Brain microvascular endothelial cell (primary cell): ENCODE data around the gene ABCA5.

Experiments used
- DNase-seq: peaks from one replicate; pipeline ENCODE4 v3.0.0-alpha.2; 2020
- H3K27ac ChIP-seq: fragments of 250-450 bp; sonication (Bioruptor Pico); 2 replicates; pipeline ENCODE4 v1.5.1; 2020; ENCODE audit warnings: mild to moderate bottlenecking, moderate library complexity
- H3K27me3 ChIP-seq: fragments of 250-450 bp; sonication (Bioruptor Pico); replicated peaks from 2 replicates; pipeline ENCODE4 v1.5.1; 2020; ENCODE audit warnings: mild to moderate bottlenecking
- H3K36me3 ChIP-seq: fragments of 250-450 bp; sonication (Bioruptor Pico); replicated peaks from 2 replicates; pipeline ENCODE4 v1.5.1; 2020; ENCODE audit warnings: mild to moderate bottlenecking
- H3K4me3 ChIP-seq: 2 replicates; pipeline ENCODE4 v1.5.1; 2011; ENCODE audit warnings: low read depth, mild to moderate bottlenecking, control low read depth, low read length, moderate library complexity
- in situ Hi-C: cut with HindIII; loops from 2 replicates; pipeline ENCODE4 v1.10.0; 2017; ENCODE audit warnings: low sequenced_read_pairs, low pct_ligation_motif_present
- TF ChIP-seq, protein P1 (sequence below): IDR thresholded peaks from 2 replicates; pipeline ENCODE4 v1.5.1; 2011; ENCODE audit warnings: low read depth, mild to moderate bottlenecking, moderate library complexity, low read length, control low read depth, inconsistent platforms; ENCODE audit errors: missing control alignments

ABCA5 gene

DNA sequence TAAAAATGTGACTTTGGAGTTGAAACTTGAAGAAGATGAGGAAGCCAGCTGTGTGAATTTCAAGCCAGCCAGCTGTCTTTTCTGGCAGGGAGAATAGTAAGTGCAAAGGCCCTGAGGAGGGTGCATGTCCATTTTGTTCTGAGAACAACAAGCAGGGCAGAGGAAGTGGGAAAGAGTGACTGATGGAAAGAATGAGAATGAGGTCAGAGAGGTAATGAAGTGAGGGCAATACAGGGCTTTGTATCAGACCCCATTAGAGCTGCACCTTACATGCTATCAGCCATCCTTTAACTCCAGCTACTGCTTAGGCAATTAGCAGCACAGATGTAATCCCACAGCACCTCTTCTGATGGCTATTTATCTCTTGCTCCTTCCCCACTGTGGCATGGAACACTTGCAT is 34.2 kb upstream of the ABCA5 start:
- TF ChIP-seq, protein P1, sequence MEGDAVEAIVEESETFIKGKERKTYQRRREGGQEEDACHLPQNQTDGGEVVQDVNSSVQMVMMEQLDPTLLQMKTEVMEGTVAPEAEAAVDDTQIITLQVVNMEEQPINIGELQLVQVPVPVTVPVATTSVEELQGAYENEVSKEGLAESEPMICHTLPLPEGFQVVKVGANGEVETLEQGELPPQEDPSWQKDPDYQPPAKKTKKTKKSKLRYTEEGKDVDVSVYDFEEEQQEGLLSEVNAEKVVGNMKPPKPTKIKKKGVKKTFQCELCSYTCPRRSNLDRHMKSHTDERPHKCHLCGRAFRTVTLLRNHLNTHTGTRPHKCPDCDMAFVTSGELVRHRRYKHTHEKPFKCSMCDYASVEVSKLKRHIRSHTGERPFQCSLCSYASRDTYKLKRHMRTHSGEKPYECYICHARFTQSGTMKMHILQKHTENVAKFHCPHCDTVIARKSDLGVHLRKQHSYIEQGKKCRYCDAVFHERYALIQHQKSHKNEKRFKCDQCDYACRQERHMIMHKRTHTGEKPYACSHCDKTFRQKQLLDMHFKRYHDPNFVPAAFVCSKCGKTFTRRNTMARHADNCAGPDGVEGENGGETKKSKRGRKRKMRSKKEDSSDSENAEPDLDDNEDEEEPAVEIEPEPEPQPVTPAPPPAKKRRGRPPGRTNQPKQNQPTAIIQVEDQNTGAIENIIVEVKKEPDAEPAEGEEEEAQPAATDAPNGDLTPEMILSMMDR: no peak
- Histone ChIP-seq H3K27ac (no peak overlapping the region), H3K27me3 (no peaks in the 10 kb centered on the region), H3K4me3 (no peak overlapping the region), H3K36me3 (no peaks in the 10 kb centered on the region)
- DNase-seq: no peak
- in situ Hi-C loops: no loop called here

DNA sequence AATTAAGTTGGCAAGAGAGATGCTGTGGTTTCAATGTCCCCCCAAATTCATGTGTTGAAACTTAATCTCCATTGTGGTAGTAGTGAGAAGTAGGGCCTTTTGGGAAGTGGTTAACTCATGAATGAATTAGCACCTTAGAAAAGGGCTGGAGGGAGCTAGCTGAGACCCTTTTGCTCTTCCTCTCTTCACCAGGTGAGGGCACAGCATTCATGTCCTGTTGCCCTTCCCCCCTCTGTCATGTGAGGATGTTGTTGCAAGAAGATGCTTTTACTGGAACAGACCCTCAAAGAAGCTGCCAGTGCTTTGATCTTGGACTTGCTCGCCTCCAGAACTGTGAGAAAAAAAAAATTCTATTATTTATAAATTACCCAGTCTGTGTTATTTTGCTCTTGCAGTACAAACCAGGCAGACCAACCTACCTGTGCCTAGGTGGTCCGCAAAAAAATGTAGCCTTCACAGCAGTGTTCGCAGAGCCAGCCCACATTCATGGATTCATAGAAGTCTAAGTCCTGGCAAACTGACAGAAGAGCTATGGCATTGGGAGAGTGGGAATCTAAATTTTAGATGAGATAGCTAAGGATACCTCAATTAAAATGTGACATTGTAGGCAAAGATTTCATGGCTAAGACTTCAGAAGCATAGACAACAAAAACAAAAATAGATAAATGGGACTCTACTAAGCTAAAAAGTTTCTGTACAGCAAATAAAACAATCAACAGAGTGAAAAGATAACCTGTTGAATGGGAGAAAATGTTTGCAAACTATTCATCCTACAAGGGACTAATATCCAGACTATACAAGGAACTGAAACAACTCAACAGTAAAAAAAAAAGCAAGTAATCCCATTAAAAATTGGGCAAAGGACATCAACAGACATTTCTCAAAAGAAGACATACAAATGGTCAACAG is 32.0 kb upstream of the ABCA5 start:
- Histone ChIP-seq H3K27ac (no peak overlapping the region), H3K36me3 (no peaks in the 10 kb centered on the region), H3K27me3 (no peaks in the 10 kb centered on the region), H3K4me3 (no peak overlapping the region)
- DNase-seq: no peak
- in situ Hi-C loops: no loop called here
- TF ChIP-seq, protein P1: peak; percentile 40

GRCh38 chr17:69357701-69358100 is 30.8 kb upstream of the ABCA5 start:
- TF ChIP-seq, protein P1: no peak

DNA sequence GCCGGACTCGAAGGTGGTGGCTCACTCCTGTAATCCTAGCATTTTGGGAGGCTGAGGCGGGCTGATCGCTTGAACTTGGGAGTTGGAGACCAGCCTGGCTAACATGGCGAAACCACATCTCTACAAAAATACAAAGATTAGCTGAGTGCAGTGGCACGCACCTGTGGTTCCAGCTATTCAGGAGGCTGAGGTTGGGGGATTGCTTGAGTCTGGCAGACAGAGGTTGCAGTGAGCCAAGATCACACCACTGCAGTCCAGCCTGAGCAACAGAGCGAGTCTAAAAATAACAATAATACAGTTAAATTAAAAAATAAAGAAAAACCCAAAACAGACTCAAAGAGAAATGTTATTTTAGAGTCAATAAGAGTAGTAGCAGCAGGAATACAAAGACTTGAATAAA is 29.7 kb upstream of the ABCA5 start:
- TF ChIP-seq, protein P1: no peak
- H3K27ac ChIP-seq: no peak overlapping the region
- in situ Hi-C loops: no loop called here

More at GRCh38 chr17:69357701-69358100, 30.8 kb upstream of the ABCA5 start:
- Histone ChIP-seq H3K4me3 (no peak overlapping the region), H3K27me3 (no peaks in the 10 kb centered on the region), H3K36me3 (no peaks in the 10 kb centered on the region), H3K27ac (no peak overlapping the region)
- DNase-seq: no peak
- in situ Hi-C loops: no loop called here

GRCh38 chr17:69350911-69351310 is 24.0 kb upstream of the ABCA5 start:
- no peak for DNase-seq
- in situ Hi-C loops: no loop called here
- H3K36me3 ChIP-seq: no peaks in the 10 kb centered on the region
- H3K4me3 ChIP-seq: no peak overlapping the region
- H3K27ac ChIP-seq: no peak overlapping the region
- TF ChIP-seq, protein P1: no peak
- no peaks in the 10 kb centered on the region for H3K27me3 ChIP-seq

More for the DNA sequence above, 29.7 kb upstream of the ABCA5 start:
- no peak for DNase-seq
- H3K36me3 ChIP-seq: no peaks in the 10 kb centered on the region
- no peak overlapping the region for H3K4me3 ChIP-seq
- no peaks in the 10 kb centered on the region for H3K27me3 ChIP-seq
